ENCODE data around the gene VPS13D. TPM values are rescaled to one million over a fixed set of nuclear protein-coding genes. Genes with fewer than 3 reads are reported as not detected.

VPS13D gene
- total RNA-seq, 1 donor from 2014 or later = 98.5 TPM

- DNase-seq (ENCODE audit: low spot score) = no peak
These were observed 172.4 kb downstream of the VPS13D start for GRCh38 chr1:12402159-12402673.

DNA sequence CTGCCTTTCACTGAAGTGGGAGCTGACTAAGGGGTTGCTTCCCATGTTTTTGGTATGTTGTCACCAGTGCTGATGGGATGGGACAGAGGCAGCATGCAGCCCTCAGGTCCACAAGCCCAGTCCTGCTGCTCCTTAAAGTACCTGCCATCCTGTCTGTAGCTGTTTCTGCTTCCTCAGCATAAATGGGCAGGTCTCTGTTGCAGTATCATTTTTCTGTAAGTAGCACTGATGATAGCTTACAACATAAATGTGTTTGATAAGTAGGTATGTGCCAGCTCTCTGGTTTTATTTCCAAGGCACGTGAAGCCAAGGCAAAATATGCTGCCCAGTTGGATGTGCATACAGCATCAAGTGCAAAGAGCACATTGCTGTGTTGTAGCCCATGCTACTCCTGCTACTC, 173.0 kb downstream of the VPS13D start:
- DNase-seq (ENCODE audit: low spot score) = no peak

GRCh38 chr1:12404918-12405317, 175.1 kb downstream of the VPS13D start:
- DNase-seq (ENCODE audit: low spot score) = no peak

DNA sequence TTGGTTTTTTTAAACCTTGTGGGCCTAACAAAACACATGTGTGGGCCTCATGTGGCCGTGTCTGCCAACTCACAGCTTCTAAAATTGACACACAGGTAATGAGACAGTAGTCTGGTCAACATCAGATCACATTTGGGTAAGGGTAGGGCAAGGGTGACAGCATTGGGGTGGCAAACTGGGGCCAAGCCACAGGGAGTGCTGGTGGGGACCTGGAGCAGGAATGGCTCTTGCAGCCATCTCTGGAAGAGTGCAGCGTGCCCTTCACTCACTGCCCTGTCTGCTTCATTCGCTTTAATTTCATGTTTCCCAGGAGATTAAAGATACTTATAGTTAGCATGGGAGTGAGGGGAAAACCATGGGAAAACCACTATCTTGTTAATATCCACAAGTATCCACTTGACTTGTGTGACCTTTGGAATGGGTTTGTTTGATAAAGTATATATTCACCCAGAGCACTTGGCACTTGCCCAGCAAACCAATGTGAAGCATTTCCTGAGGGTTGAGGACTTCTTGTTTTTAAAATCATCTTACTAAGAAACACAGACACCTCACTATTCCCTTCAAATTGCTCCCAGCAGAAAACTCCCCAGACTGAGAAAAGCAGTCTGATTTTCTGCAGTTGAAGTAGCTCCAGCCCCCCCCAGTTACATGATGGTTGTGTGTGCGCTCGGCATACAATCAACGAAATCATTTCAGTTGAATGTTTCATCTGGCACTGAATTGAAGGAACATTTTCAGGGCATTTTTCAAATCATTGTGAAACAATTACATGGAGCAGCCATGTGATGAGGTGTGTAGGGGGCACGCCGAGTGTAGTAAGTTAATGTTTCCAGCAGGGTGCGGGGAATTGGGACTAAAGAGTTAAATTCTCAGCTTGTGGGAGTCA, 175.7 kb downstream of the VPS13D start:
- DNase-seq (ENCODE audit: low spot score) = no peak

- no peak for DNase-seq (ENCODE audit: low spot score)
These were observed 176.6 kb downstream of the VPS13D start for GRCh38 chr1:12406211-12407021.

- DNase-seq (ENCODE audit: low spot score) = peak; percentile 48
These were observed 177.5 kb downstream of the VPS13D start for GRCh38 chr1:12407050-12407961.

DNA sequence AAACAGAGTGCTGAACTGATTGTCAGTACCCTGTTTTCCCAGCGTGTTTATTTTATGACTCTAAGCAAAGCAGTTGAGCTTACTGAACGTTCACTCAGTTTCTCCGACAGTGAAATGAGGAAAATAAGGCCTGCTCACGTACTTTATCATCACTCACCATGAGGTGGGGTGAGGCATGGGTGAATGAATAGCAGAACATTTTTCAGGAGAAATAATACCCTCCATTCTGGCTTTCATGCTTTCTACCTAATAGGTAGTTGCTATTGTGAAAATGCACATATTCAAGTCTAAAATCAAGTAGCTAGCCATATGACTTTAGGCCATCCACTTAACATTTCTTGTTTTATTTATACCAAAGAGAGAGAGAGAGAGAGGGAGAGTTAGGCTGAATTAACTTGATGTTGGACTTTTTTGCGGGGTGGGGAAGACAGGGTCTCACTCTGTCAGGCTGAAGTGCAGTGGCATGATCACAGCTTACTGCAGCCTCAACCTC, 178.2 kb downstream of the VPS13D start:
- DNase-seq (ENCODE audit: low spot score) = no peak

DNA sequence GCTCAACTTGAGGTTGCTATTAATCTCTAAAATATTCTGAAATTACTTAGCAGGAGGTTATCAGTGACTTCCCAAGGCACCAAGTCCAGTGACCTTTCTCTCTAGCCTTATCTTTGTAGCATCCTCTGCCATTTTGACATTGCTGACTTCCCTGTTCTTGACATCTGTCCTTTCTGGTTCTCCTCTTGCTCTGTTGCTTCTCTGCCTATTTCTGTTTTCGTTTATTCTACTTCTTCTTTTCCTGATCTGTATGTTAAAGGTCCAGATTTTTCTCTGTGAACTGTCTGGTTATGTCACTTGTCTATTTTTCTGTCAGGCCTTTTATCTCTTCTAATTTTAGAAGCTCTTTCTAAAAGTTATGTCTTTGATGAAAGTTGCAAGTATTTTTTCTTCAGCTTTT, 178.8 kb downstream of the VPS13D start:
- DNase-seq (ENCODE audit: low spot score) = no peak

DNA sequence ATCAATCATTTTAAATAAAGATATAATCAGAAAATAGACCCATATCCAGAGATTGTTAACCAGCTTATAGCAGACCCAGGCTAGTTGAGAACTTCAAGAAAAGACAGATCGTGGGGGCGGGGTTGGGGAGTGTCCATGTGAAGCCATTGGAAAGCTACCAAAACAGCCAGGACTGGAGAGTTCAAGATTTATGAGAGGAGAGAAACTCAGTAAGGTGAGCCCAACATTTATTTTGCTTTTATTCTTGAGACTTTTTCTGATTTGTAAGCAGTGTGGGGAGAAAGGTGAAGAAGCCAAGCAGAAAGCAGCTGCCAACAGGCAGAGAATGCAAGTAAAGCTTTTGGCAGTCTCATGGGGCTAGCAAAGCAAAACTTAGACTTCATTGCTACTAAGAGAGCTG, 179.9 kb downstream of the VPS13D start:
- peak; percentile 58 for DNase-seq (ENCODE audit: low spot score)

DNA sequence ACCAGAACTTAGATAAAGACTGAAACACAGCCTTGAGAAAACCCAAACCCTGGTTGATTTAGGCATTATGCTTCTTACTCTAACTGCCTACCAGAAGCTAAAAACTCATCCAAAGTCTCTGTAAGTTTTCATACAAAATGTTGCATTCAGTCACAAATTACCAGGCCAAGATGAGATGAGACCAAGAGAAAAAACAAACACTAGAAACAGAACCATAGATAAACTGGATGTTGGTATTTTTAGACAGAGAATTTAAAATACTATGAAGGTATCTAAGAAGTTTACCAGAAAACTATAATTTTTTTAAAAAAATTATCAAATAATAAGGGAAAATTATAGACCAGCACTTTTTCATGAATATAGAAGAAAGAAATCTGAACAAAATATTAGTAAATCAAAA, 180.5 kb downstream of the VPS13D start:
- no peak for DNase-seq (ENCODE audit: low spot score)

DNA sequence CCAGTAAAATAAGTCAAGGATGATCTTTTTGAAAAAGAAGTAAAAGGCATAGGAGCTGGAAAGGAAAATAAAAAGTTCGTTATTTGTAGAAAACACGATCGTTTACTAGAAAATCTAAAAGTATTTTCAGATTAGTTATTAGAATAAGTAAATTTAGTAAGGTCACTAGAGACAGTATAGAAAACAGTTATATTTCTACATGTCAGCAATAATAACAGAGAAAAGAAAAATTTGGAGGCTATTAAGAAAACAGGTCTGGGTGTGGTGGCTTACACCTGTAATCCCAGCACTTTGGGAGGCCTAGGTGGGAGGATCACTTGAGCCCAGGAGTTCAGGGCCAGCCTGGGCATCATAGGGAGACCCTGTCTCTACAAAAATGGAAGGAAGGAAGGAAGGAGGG, 181.3 kb downstream of the VPS13D start:
- DNase-seq (ENCODE audit: low spot score) = no peak

- DNase-seq (ENCODE audit: low spot score) = no peak
These were observed 181.9 kb downstream of the VPS13D start for GRCh38 chr1:12411747-12412146.

GRCh38 chr1:12412439-12412838, 182.6 kb downstream of the VPS13D start:
- DNase-seq (ENCODE audit: low spot score) = no peak

DNA sequence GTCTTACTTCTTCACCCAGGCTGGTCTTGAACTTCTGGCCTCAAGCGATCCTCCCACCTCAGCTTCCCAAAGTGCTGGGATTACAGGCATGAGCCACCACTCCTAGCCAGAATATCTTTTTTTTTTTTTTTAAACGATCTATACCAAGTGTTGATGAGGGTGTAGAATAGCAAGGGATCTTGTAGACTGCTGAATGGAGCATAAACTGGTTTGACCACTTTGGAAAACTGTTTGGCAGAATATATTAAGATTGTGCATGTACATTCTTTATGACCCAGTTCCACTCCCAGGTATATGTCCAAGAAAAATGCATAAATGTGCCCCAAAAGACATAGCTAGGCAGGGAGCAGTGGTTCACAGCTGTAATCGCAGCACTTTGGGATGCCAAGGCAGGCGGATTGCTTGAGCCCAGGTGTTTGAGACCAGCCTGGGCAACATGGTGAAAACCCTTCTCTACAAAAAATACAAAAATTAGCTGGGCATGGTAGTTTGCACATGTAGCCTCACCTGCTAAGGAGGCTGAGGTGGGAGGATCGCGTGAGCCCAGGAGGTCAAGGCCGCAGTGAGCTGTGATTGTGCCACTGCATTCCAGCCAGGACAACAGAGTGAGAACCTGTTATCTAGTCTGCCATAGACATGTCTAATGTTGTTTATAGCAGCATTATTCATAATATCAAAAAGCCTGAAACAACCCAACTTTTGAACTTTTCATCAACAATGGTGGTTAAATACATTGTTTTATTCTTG, 184.0 kb downstream of the VPS13D start:
- no peak for DNase-seq (ENCODE audit: low spot score)

- DNase-seq (ENCODE audit: low spot score) = no peak
These were observed 184.7 kb downstream of the VPS13D start for GRCh38 chr1:12414444-12415018.

GRCh38 chr1:12415038-12415466, 185.2 kb downstream of the VPS13D start:
- no peak for DNase-seq (ENCODE audit: low spot score)

DNA sequence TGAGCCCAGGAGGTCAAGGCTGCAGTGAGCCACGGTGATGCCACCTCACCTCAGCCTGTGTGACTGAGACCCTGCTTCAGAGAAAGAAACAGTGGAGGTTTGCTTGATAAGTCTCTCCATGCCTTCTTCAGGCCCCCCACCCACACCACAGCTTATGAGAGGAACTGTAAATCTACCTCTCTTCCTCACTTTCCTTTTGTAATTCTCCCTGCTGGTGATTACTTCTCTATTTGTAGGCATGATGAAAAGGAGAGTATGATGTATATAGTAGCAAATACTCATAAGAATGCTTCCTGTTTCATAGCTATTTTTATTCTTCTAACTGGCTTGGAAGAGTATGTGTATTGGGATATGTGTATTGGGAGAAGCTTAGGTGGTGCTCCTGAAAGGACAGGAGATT, 186.3 kb downstream of the VPS13D start:
- DNase-seq (ENCODE audit: low spot score) = no peak

DNA sequence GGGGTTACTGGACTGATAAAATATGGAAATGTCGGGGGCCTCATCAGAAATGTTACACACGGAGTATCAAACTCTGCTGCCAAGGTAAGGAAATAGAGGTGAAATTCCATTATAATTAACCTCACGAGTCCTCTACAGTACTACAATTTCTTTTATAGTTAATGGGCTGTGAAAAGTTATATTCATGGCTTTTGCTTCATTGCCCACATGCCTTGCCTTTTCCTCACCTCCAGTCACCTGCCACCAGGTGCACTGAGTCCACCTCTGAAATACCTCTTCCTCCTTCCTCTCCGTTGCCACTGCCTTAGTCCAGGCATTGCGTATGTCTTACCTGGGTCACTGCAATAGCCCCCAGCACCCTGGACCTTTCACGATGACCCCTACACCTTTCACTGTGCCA, 186.9 kb downstream of the VPS13D start:
- DNase-seq (ENCODE audit: low spot score) = no peak

GRCh38 chr1:12417389-12417788, 187.6 kb downstream of the VPS13D start:
- no peak for DNase-seq (ENCODE audit: low spot score)

DNA sequence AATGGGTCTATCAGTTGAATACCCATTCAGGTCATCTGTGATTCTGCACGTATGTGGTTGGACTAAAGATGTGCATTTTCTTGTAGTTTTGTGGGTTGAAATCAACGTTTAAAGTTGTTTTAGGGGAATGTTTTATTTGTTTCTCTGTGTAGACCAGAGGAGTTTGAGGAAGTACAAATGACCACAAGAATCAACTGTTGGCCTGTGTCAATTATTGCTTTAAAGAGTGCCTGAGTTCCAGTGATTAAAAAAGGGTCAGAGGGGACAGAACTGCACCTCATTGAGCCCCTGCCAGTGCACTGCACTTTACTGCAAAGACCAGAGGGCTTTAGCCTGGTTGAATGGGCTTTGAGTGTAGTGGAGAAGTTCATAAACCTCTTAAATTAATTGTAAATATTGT, 190.3 kb downstream of the VPS13D start:
- DNase-seq (ENCODE audit: low spot score) = no peak

Data from ureter (tissue), 1 donor.